ENCODE measurements around the gene TLNRD1.

TLNRD1 gene

DNA sequence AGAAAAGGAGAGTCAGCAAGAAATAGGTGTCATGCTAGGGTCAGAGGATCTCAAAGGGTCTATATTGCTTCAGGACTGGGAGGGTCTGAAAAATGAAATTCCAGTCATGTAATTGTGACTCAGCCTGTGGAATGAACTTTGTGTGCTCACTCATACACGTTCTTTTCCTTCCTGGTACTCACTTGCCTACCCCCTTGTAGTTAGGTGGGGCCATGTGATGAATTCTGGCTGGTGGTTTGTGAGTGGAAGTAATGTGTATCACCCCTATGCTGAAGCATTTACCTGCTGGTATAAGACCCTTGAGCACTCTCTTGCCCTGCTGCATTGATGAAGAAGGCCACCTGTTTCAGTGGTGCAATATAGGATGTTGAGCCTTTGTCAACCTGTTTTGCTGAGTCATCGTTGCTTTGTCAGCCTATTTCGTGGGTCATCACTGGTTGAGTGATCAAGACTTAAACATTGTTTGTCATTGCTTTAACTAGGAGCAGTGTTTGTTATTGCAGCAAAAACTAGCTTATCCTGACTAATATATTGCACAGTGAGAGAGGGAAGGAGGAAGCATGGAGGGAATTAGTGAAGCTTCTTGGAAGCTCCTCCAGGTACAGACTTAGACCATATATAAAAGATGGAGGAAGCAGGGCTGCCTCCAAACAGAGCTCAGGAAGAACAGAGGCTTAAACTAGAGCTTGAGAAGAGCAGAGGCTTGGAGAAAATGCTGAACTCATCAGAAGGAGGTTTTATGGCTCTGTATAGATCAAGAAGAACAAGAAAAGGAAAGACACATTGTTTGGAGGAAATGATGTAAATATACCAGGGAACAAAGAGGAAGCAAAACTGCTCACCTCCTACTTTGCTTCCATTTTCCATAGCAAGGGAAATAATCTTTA lies 28.9 kb downstream of the TLNRD1 start:
- DNase-seq: no peak

DNA sequence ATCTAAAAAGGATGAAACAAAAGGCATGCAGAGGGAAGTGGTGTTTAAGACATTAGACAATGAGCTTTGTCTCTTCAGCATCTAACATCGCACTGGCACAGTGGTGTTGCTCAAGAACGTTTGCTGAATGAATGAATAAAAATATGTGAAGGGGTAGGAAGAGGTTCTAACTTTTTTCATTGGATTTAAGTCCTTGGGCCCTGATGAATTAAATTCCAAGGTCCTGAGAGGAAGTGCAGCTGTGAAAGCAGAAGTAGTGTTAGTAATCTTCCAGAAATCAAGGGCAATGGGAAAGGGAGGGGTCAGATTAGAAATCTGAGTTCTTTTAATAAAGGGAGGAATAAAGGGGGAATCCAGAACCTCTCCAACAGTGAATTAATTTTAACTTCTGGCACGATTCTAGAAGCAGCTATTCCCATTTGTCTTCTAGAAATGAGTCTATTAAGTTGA lies 29.6 kb downstream of the TLNRD1 start:
- no peak for DNase-seq

GRCh38 chr15:81031203-81031602 lies 30.5 kb downstream of the TLNRD1 start:
- no peak for DNase-seq

GRCh38 chr15:81032355-81032754 lies 31.6 kb downstream of the TLNRD1 start:
- DNase-seq: no peak

DNA sequence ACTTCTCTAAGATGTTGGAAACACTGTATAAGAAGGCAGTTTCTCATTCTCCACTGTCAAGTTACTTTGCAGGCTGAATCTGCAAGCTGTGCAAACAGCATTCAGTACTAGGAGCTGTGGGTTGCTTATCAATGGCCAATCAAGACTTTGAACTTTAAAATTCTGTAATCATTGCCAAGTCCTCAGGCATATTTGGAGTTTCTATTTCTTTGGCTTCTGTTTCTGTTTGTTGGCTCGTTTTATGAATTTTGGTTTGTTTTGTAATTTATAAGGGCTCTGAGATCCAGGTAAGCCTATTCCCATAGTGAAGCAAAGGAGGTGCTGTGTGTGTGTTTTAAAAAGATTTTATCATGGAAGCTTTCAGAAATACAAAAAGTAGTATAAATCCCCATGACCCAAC lies 32.1 kb downstream of the TLNRD1 start:
- no peak for DNase-seq

DNA sequence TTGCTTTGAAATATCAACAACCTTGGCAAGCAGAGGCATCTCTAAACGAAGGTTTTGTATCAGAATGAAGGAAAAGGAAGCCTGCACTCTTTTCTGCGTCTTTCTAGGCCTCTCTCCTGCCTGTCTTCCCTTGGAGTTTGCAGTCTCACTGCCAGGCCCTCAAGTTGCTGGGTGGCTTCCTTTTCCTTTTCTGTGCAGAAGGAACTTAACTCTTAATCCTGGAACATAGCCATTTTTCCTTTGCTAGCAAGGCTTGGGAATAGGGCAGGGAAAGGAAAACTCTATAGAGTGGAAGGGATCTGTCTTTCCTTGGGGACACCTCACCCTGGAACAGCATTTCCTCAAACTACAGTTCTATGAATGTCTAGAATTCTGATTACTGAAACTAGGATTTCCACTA lies 32.8 kb downstream of the TLNRD1 start:
- DNase-seq: no peak

DNA sequence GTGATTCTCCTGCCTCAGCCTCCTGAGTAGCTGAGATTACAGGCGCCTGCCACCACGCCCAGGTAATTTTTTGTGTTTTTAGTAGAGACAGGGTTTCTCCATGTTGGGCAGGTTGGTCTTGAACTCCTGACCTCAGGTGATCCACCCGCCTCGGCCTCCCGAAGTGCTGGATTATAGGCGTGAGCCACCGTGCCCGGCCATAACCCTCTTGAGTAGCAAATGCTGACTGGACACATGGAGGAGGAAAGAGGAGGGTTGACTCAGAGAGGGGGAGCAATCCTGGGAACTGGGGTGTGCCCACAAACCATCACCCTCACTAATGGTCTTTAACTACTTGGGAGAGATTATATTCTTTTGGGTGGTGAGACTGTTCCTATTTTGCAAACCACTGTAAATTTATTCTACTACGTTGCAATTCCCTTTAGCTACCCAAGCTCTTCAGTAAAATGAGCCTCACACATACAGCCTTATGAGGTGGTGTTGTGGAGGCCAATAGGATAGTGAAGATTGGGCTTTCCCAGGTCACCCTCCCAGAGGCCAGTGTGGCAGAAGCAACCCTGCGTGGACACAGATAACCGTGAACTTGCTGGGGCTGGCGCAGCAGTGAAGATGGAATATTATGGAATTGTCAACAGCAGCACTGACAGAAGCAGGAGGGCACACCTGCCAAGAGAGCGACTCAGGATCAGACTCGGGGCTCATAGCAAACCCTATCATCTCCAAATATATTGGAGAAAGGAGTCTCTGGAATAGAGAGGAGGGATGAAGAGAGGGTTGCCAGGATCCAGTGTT lies 37.4 kb downstream of the TLNRD1 start:
- no peak for DNase-seq

- DNase-seq: no peak
Measured at GRCh38 chr15:81038975-81039607, 38.4 kb downstream of the TLNRD1 start.

DNA sequence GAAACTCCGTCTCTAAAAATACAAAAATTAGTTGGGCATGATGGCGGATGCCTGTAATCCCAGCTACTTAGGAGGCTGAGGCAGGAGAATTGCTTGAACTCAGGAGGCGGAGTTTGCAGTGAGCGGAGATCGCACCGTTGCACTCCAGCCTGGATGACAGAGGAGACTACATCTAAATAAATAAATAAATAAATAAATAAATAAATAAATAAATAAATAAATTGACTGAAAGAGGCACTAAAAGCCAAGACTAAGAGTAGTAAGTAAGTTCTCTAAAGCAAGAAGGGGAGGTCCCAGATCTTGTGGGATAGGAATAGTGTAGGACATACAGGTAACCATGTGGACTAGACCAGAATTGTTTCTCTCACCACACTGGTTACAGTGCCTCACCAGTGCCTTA lies 40.0 kb downstream of the TLNRD1 start:
- no peak for DNase-seq

- no peak for DNase-seq
Measured at GRCh38 chr15:81043281-81043934, 42.7 kb downstream of the TLNRD1 start.

DNA sequence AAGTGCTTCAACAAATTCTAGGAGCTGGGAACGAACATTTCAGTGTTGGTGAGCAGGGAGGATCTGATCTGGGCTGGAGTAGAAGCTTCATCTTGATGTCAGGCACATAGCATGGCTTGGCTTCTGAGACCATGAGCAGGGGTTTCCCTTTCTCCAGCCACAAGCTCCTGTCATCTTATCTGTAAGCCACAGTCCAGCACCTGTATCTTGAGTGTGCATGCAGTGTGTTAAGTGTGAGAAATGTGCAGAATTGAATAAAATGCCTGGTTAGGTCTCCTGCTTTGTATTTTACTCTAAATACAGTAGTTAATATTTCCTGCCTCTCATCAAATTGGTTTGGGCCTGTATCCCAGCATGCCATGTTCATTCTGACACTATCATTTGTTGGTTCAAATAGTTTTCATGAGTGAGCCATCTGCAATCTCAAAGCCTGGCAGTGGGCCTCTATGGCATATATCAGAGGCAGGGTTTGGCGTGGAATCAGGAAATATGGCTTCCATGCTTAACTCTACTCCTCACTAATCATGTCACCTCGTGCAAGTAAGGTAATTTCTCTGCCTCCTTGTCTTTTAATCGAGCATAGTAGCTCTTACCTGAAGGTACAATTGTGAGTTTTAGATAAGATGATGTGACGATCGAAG lies 43.3 kb downstream of the TLNRD1 start:
- no peak for DNase-seq

GRCh38 chr15:81046290-81046689 lies 45.6 kb downstream of the TLNRD1 start:
- no peak for DNase-seq

DNA sequence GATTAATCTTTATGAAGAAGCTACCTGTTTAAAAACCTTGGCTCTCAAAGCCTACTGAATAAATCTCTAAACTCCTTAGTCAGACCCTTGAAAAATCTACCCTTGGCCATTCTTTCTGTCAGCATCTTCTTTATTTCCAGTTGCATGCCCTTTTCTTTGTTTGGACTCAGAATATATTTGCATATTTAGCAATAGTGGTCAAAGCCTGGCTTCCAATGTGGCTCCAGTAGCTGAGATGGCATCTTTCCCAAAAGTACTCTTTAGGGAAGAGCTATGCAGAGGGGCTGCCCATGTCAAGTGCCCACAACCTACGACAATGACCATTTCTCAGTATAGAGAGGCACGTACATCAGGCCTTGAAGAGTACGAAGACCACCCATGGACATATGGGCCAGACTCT lies 47.2 kb downstream of the TLNRD1 start:
- DNase-seq: no peak

DNA sequence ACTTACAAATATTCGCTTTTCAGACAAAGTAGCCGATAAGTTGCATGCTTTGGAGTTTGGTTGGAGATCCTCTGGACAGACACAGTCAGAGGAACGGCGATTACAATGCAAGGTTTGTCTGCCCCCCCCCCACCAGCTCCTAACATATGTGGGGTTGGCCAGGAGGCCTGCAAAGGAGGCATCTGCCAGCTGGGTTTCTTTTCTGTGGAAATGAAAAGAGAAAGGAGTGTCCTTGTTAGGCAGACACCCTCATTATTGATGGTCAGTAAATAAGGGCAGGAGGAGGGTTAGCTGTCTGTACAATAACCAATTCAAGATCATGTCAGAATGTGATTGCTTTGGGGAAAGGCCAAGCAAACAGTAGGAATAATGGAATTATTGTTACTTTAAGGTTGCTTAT lies 49.1 kb downstream of the TLNRD1 start:
- no peak for DNase-seq

GRCh38 chr15:81050259-81050658 lies 49.5 kb downstream of the TLNRD1 start:
- no peak for DNase-seq

- no peak for DNase-seq
Measured at GRCh38 chr15:81050805-81051204, 50.1 kb downstream of the TLNRD1 start.

DNA sequence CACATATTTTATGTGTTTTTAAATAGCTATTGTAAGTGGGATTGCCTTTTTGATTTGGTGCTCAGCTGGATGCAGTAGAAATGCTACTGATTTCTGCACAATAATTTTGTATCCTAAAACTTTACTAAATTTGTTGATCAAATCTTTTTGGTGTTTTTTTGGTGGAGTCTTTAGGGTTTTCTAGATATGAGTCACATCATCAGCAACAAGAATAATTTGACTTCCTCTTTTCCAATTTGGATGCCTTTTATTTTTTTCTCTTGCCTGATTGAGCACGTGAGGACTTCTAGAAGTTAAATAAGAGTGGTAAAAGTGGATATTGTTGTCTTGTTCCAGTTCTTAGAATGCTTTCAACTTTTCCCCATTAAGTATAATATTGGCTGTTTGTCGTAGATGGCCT lies 51.3 kb downstream of the TLNRD1 start:
- DNase-seq: no peak

- no peak for DNase-seq
Measured at GRCh38 chr15:81053621-81054020, 52.9 kb downstream of the TLNRD1 start.

GRCh38 chr15:81054236-81054635 lies 53.5 kb downstream of the TLNRD1 start:
- DNase-seq: no peak

Measured in GF-D8 (cell line).